GM12864 (cell line): ENCODE results near the gene ZCCHC13.

Source experiments
- DNase-seq: peaks from one replicate; pipeline ENCODE4 v3.0.0-alpha.2; 2011; ENCODE audit warnings: low read depth
- H3K4me3 ChIP-seq: 2 replicates; pipeline ENCODE4 v1.5.1; 2011; ENCODE audit warnings: mild to moderate bottlenecking, low read depth, low read length, control low read depth
- TF ChIP-seq, protein P1 (sequence below): IDR thresholded peaks from 2 replicates; pipeline ENCODE4 v1.5.1; 2011; ENCODE audit warnings: low read depth, mild to moderate bottlenecking, moderate library complexity, low read length, control low read depth, inconsistent platforms; ENCODE audit errors: missing control alignments

ZCCHC13 gene

DNA sequence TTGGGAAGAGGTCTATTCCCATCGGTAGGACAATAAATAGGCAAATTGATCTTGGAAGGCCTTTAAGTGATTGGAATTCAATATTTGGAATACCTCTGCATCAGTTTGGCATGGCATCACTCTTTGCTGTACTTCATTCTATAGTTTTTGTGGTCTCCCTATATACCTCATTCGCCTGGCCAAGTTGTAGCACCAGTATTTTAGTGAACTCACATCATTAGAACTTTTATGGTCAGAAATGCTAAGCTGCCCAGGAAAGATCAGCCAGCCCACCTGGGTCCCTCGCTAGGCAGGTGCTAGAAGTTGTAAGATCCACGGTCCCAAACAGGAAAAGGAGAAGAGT lies 40.3 kb downstream of the ZCCHC13 start:
- H3K4me3 ChIP-seq = no peak overlapping the region
- TF ChIP-seq, protein P1, sequence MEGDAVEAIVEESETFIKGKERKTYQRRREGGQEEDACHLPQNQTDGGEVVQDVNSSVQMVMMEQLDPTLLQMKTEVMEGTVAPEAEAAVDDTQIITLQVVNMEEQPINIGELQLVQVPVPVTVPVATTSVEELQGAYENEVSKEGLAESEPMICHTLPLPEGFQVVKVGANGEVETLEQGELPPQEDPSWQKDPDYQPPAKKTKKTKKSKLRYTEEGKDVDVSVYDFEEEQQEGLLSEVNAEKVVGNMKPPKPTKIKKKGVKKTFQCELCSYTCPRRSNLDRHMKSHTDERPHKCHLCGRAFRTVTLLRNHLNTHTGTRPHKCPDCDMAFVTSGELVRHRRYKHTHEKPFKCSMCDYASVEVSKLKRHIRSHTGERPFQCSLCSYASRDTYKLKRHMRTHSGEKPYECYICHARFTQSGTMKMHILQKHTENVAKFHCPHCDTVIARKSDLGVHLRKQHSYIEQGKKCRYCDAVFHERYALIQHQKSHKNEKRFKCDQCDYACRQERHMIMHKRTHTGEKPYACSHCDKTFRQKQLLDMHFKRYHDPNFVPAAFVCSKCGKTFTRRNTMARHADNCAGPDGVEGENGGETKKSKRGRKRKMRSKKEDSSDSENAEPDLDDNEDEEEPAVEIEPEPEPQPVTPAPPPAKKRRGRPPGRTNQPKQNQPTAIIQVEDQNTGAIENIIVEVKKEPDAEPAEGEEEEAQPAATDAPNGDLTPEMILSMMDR = no peak

DNA sequence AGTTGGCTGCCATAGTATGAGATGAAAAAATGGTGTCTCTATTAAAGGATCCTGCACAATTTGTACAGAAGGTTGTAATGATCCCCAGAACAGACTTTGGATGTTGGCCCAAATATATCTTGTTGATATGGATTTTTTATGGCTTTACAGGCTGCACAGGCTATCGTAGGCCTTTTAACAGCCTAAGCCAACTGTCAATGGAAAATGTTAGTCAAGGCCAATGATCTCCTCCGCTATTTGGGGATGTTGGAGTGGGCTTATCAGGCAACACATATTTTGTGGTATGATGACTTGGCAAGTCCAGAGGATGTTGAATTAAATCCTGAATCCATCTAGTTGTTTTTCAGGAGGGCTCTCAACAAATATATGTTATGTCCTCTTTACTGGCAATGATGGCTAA lies 42.1 kb downstream of the ZCCHC13 start:
- no peak overlapping the region for H3K4me3 ChIP-seq
- no peak for DNase-seq
- TF ChIP-seq, protein P1 = no peak

More for the DNA sequence above, 40.3 kb downstream of the ZCCHC13 start:
- no peak for DNase-seq

DNA sequence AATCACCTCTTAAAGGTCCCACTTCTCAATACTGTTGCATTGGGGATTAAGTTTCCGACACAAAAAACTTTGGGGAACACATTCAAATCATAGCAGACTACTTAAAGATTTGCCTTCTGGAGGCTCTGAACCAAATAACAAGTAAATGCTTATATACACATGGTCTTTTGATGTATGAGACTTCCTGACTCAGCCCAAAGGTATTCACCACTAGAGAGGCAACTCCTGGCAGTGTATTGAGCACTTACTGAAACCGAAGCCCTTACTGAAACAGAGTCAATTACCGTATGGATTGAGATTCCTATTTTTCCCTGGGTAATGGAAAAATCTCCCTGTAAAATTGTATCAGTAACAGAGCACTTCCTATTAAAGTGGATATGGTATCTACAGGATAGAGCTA lies 45.4 kb downstream of the ZCCHC13 start:
- no peak overlapping the region for H3K4me3 ChIP-seq
- TF ChIP-seq, protein P1 = no peak
- no peak for DNase-seq

DNA sequence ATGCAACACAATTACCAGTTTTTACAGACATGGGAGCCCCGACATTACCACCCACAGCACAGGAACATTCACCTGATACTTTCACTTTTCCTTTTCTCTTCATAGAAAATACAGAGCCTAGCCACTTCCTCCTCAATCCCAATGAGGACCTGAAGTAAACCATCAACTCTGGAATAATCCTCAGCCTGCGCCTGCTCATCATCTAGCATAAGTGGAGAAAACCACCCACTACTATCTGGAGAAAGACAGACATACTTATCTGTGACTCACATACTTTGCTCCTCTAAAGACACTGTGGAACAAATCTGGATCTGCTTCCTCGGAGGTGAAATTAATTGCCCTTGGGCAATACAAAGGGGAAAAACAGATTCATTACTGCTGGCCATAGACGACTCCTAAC lies 47.8 kb downstream of the ZCCHC13 start:
- no peak overlapping the region for H3K4me3 ChIP-seq
- no peak for DNase-seq
- TF ChIP-seq, protein P1 = no peak

DNA sequence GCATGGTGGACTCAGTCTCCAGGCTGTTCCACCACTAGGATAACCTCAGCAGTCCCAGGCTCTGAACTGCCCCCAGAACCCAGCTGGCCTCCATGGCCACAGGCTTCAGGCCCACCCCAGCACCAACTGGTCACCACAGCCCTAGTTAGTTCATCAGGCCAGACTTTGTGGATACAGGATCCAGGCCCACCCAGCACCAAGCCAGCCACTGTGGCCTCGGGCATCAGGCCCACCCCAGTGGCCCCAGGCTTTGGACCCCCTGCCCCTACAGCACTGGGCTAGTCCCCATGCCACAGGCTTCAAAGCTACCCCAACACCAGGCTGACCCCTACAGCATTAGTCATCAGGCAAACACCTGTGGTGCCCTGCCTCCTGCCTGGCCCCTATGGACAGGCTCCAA lies 50.0 kb downstream of the ZCCHC13 start:
- DNase-seq = no peak
- TF ChIP-seq, protein P1 = no peak
- H3K4me3 ChIP-seq = no peak overlapping the region
